Skeletal muscle cell (primary cell): ENCODE results near the gene FBXW10.
"Not testable (repeated sequence)": the region's sequence is repeated elsewhere in the genome, so short reads cannot be mapped to it uniquely, and the experiment has no call there.

ENCODE experiments used
- DNase-seq: peaks from one replicate; pipeline ENCODE4 v3.0.0-alpha.2; 2010; ENCODE audit warnings: low read depth
- H3K4me3 ChIP-seq: 2 replicates; pipeline ENCODE4 v1.5.1; 2011; ENCODE audit warnings: low read depth, mild to moderate bottlenecking, control low read depth, low read length, moderate library complexity

The FBXW10 gene

GRCh38 chr17:18815924-18816323 lies 72.1 kb downstream of the FBXW10 start:
- not testable (repeated sequence) for H3K4me3 ChIP-seq, DNase-seq

DNA sequence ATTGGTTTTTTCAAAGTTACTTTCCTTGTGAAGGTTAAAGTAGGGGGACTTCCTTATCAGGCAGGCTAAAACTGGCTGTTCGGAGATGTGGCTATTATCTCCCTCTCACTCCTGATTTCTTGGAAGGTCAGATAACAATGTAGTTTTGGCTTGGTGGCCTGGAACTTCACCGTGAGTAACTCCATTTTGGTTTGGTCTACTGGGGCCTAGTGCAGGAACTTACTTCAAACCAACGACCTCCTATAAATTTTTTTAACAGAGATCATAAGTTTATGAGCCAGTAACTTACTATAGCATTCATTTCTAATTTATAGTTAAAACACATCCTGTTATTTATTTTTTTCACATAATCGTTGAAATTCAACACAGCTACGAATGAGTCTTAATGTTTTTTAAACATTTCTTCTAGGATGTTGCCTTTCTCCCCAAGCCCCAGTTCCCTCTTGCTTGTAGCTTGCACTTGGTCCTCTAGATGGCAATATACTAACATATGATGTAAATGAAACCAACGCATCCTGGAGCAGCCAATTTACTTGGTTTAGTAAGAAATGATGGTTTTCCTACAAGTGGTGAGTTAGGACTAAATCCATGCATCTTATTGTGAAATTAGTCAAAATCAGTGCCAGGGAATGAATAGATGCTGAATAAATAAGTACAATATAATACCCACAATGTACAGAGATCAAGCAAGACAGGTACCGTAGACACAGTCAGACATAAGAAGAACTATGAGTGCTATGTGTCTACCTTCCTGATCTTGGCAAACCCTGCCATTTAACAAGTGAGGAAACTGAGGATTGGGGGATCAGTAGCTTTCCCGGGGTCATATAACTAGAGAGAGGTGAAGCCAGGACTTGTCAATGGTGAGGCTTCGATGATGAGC lies 72.9 kb downstream of the FBXW10 start:
- not testable (repeated sequence) for H3K4me3 ChIP-seq
- DNase-seq = peak; percentile 50

DNA sequence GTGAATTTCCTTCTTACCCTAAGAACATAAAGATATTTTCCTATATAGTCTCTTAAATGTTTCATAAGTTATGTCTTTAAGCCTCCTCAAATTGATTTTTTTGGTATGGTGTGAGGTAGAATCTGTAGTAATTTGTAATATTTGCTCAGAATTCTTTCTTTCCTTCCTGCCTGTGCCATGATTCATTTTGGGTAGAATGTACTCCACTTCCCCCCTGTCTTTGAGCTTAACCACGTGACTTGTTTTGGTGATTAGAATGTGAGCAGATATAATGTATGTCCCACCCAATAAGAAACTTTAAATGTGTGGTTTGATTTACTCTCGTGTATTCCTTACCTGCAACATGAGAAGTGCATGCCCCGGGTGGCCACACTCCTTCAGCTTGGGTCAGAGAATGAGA lies 77.6 kb downstream of the FBXW10 start:
- not testable (repeated sequence) for H3K4me3 ChIP-seq, DNase-seq

DNA sequence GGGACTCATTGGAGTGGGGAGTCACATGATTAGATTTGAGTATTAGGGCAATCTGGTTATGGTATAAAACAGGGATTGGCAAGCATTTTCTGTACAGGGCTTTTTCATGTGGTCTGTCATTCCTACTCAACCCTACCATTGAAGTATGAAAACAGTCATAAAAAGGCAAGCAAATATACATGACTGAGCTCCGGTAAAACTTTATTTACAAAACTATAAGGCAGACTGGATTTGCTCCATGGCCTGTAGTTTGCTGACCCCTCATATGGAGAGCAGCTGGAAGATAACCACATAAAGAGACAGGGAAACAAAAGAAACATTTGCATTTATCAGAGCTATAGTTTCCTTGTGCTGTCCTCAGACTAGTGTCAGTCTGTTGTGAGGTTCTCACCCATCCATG lies 83.8 kb downstream of the FBXW10 start:
- DNase-seq, H3K4me3 ChIP-seq: not testable (repeated sequence)
